Skeletal muscle tissue (tissue), 4 donors: ENCODE results near the gene GPR180. TPM values are rescaled to one million over a fixed set of nuclear protein-coding genes. Genes with fewer than 3 reads are reported as not detected.

Source experiments
- H3K27ac ChIP-seq: one replicate; pipeline ENCODE4 v1.7.0; 2013; ENCODE audit warnings: mild to moderate bottlenecking, low read depth, low read length, inconsistent platforms
- H3K27me3 ChIP-seq, 3 donors: one replicate each; pipeline ENCODE4 v1.7.0; 2013; ENCODE audit warnings: low read length in 3 of 3; ENCODE audit not compliant: control insufficient read depth in 3 of 3, insufficient read depth in 3 of 3
- H3K36me3 ChIP-seq, 3 donors: one replicate each; pipeline ENCODE4 v1.7.0; 2013; ENCODE audit warnings: low read length in 3 of 3; ENCODE audit not compliant: control insufficient read depth in 3 of 3, insufficient read depth in 3 of 3
- H3K4me1 ChIP-seq, 3 donors: one replicate each; pipeline ENCODE4 v1.7.0; 2013; ENCODE audit warnings: low read length in 3 of 3, mild to moderate bottlenecking in 3 of 3; ENCODE audit not compliant: control insufficient read depth in 3 of 3, insufficient read depth in 3 of 3
- H3K4me3 ChIP-seq, 3 donors: one replicate each; pipeline ENCODE4 v1.7.0; 2013; ENCODE audit warnings: low read length in 3 of 3
- H3K9ac ChIP-seq, 3 donors: one replicate each; pipeline ENCODE4 v1.7.0; 2013; ENCODE audit warnings: low read length in 3 of 3, mild to moderate bottlenecking in 3 of 3, moderate library complexity in 2 of 3, low read depth in 1 of 3
- H3K9me3 ChIP-seq, 3 donors: one replicate each; pipeline ENCODE4 v1.7.0; 2013; ENCODE audit warnings: low read length in 3 of 3; ENCODE audit not compliant: control insufficient read depth in 3 of 3
- total RNA-seq: library from RNA; depleted of rRNA; stranded (reverse); fragments of >200 nt; gene quantifications from one replicate; pipeline ENCODE4 v1.2.3, GENCODE V29; 2014
- donor health status: Osteomylitis.

Gene GPR180
- total RNA-seq, 1 donor from 2014 or later, result 6.3 TPM

GRCh38 chr13:94660695-94661326, 59.2 kb downstream of the GPR180 start:
- no peaks in the 10 kb centered on the region for H3K9me3 ChIP-seq
- H3K36me3 ChIP-seq, result no peaks in the 10 kb centered on the region
- H3K27me3 ChIP-seq, result peaks cover 4 to 15% (median 8%) of the 10 kb centered on the region in 3 donors
- H3K9ac ChIP-seq, result no peak overlapping the region
- no peak overlapping the region for H3K4me3 ChIP-seq
- H3K27ac ChIP-seq, result no peak overlapping the region
- H3K4me1 ChIP-seq, result no peaks in the 10 kb centered on the region

GRCh38 chr13:94661406-94661805, 59.7 kb downstream of the GPR180 start:
- Histone ChIP-seq H3K9ac (no peak overlapping the region), H3K4me1 (no peaks in the 10 kb centered on the region), H3K9me3 (no peaks in the 10 kb centered on the region), H3K36me3 (no peaks in the 10 kb centered on the region), H3K27ac (no peak overlapping the region), H3K27me3 (peaks cover 4 to 18% (median 8%) of the 10 kb centered on the region in 3 donors), H3K4me3 (no peak overlapping the region)

- Histone ChIP-seq H3K27ac (no peak overlapping the region), H3K9ac (no peak overlapping the region), H3K4me1 (no peaks in the 10 kb centered on the region), H3K4me3 (no peak overlapping the region), H3K36me3 (no peaks in the 10 kb centered on the region), H3K27me3 (peaks cover 4 to 18% (median 8%) of the 10 kb centered on the region in 3 donors), H3K9me3 (no peaks in the 10 kb centered on the region)
These were observed 60.8 kb downstream of the GPR180 start for GRCh38 chr13:94662274-94662945.

- H3K4me1 ChIP-seq, result no peaks in the 10 kb centered on the region
- no peaks in the 10 kb centered on the region for H3K36me3 ChIP-seq
- H3K9me3 ChIP-seq, result no peaks in the 10 kb centered on the region
- H3K27me3 ChIP-seq, result peaks cover 6 to 18% (median 8%) of the 10 kb centered on the region in 3 donors
- no peak overlapping the region for H3K4me3 ChIP-seq
- H3K27ac ChIP-seq, result no peak overlapping the region
- no peak overlapping the region for H3K9ac ChIP-seq
These were observed 63.2 kb downstream of the GPR180 start for GRCh38 chr13:94664889-94665288.

GRCh38 chr13:94666065-94666464, 64.4 kb downstream of the GPR180 start:
- H3K27me3 ChIP-seq, result peaks cover 6 to 16% (median 8%) of the 10 kb centered on the region in 3 donors
- H3K9me3 ChIP-seq, result no peaks in the 10 kb centered on the region
- H3K36me3 ChIP-seq, result no peaks in the 10 kb centered on the region
- no peak overlapping the region for H3K4me3 ChIP-seq
- H3K27ac ChIP-seq, result no peak overlapping the region
- no peaks in the 10 kb centered on the region for H3K4me1 ChIP-seq
- no peak overlapping the region for H3K9ac ChIP-seq

GRCh38 chr13:94667190-94667589, 65.5 kb downstream of the GPR180 start:
- Histone ChIP-seq H3K27ac (no peak overlapping the region), H3K36me3 (no peaks in the 10 kb centered on the region), H3K4me3 (no peak overlapping the region), H3K27me3 (peaks cover 6 to 14% (median 8%) of the 10 kb centered on the region in 3 donors), H3K9me3 (no peaks in the 10 kb centered on the region), H3K4me1 (no peaks in the 10 kb centered on the region), H3K9ac (no peak overlapping the region)

- Histone ChIP-seq H3K9ac (no peak overlapping the region), H3K36me3 (no peaks in the 10 kb centered on the region), H3K9me3 (no peaks in the 10 kb centered on the region), H3K4me1 (no peaks in the 10 kb centered on the region), H3K27ac (no peak overlapping the region), H3K4me3 (no peak overlapping the region), H3K27me3 (peaks cover 0 to 2% (median 2%) of the 10 kb centered on the region in 3 donors)
These were observed 70.7 kb downstream of the GPR180 start for GRCh38 chr13:94672400-94672799.

GRCh38 chr13:94673851-94674250, 72.2 kb downstream of the GPR180 start:
- Histone ChIP-seq H3K4me1 (no peaks in the 10 kb centered on the region), H3K4me3 (no peak overlapping the region), H3K36me3 (no peaks in the 10 kb centered on the region), H3K9ac (no peak overlapping the region), H3K27ac (no peak overlapping the region), H3K9me3 (no peaks in the 10 kb centered on the region), H3K27me3 (peaks cover 0 to 6% (median 4%) of the 10 kb centered on the region in 3 donors)

GRCh38 chr13:94674609-94675348, 73.1 kb downstream of the GPR180 start:
- no peaks in the 10 kb centered on the region for H3K4me1 ChIP-seq
- H3K27me3 ChIP-seq, result peaks cover 0 to 6% (median 3%) of the 10 kb centered on the region in 3 donors
- no peaks in the 10 kb centered on the region for H3K36me3 ChIP-seq
- H3K4me3 ChIP-seq, result no peak overlapping the region
- H3K27ac ChIP-seq, result no peak overlapping the region
- H3K9ac ChIP-seq, result no peak overlapping the region
- no peaks in the 10 kb centered on the region for H3K9me3 ChIP-seq

- Histone ChIP-seq H3K36me3 (no peaks in the 10 kb centered on the region), H3K27ac (no peak overlapping the region), H3K4me3 (no peak overlapping the region), H3K9me3 (no peaks in the 10 kb centered on the region), H3K4me1 (no peaks in the 10 kb centered on the region), H3K9ac (no peak overlapping the region), H3K27me3 (peaks cover 0 to 6% (median 3%) of the 10 kb centered on the region in 3 donors)
These were observed 76.1 kb downstream of the GPR180 start for GRCh38 chr13:94677799-94678198.
